ENCODE results near the gene RSBN1L. TPM values are rescaled to one million over a fixed set of nuclear protein-coding genes. Genes with fewer than 3 reads are reported as not detected.

The RSBN1L gene
- total RNA-seq, 1 experiment from 2014 or later: 18.0 TPM

GRCh38 chr7:77827999-77828398 is 131.7 kb downstream of the RSBN1L start:
- DNase-seq (ENCODE audit: low read depth, low spot score): no peak
- no peaks in the 10 kb centered on the region for H3K27me3 ChIP-seq (ENCODE audit: control insufficient read depth, insufficient read depth, low read length)
- ChIA-PET CTCF (no interaction called here), POLR2A (no interaction called here)
- intact Hi-C loops (cut with micrococcal nuclease; ENCODE audit: unreplicated experiment) (no loop called here), in situ Hi-C loops (cut with HindIII; ENCODE audit: low pct_unique_long_range_greater_than_20kb, low sequenced_read_pairs) (no loop called here)
- no peak overlapping the region for H3K4me3 ChIP-seq (ENCODE audit: low read depth in 2 of 2, low read length in 2 of 2)
- TF ChIP-seq POLR2AphosphoS5 (IDR thresholded peaks at IDR 0.05; ENCODE audit: low read depth, low read length) (no peak), REST (IDR thresholded peaks at IDR 0.05; ENCODE audit: insufficient read depth in 1 of 2, low read depth in 2 of 2, low read length in 1 of 2) (no peak), CTCF (IDR thresholded peaks at IDR 0.05) (no peak), SIN3A (IDR thresholded peaks at IDR 0.05; ENCODE audit: borderline replicate concordance, insufficient read depth, low read depth, low read length) (no peak), TCF7L2 (IDR thresholded peaks at IDR 0.05; ENCODE audit: low read depth, low read length) (no peak)
- BruUV-seq (replicated peaks): no TSS peak
- ATAC-seq: no peak
- no peaks in the 10 kb centered on the region for H3K36me3 ChIP-seq (ENCODE audit: control insufficient read depth, insufficient read depth, low read length)
- no peaks in the 10 kb centered on the region for H3K9me3 ChIP-seq (ENCODE audit: control insufficient read depth, insufficient read depth, low read depth, low read length)
- H3K27ac ChIP-seq (ENCODE audit: low read length): no peak overlapping the region
- peaks cover 9% of the 10 kb centered on the region for H3K4me1 ChIP-seq (ENCODE audit: control insufficient read depth, insufficient read depth, low read length)

- no peak for TF ChIP-seq REST (IDR thresholded peaks at IDR 0.05; ENCODE audit: insufficient read depth in 1 of 2, low read depth in 2 of 2, low read length in 1 of 2)
- no peak for TF ChIP-seq POLR2AphosphoS5 (IDR thresholded peaks at IDR 0.05; ENCODE audit: low read depth, low read length)
- no peak for TF ChIP-seq TCF7L2 (IDR thresholded peaks at IDR 0.05; ENCODE audit: low read depth, low read length)
- TF ChIP-seq SIN3A (IDR thresholded peaks at IDR 0.05; ENCODE audit: borderline replicate concordance, insufficient read depth, low read depth, low read length): no peak
- TF ChIP-seq CTCF (IDR thresholded peaks at IDR 0.05): no peak
- intact Hi-C loops (cut with micrococcal nuclease; ENCODE audit: unreplicated experiment) (no loop called here), in situ Hi-C loops (cut with HindIII; ENCODE audit: low pct_unique_long_range_greater_than_20kb, low sequenced_read_pairs) (no loop called here)
- no peak overlapping the region for H3K27ac ChIP-seq (ENCODE audit: low read length)
- no peaks in the 10 kb centered on the region for H3K9me3 ChIP-seq (ENCODE audit: control insufficient read depth, insufficient read depth, low read depth, low read length)
- CTCF ChIA-PET: no interaction called here
- DNase-seq (ENCODE audit: low read depth, low spot score) (no peak), ATAC-seq (no peak)
- H3K27me3 ChIP-seq (ENCODE audit: control insufficient read depth, insufficient read depth, low read length): no peaks in the 10 kb centered on the region
- H3K4me3 ChIP-seq (ENCODE audit: low read depth in 2 of 2, low read length in 2 of 2): no peak overlapping the region
- POLR2A ChIA-PET: interaction anchor here (0.6 kb wide), 1 partner anchor 141 kb away, joined by 3 read pairs; no protein-coding TSS in a partner anchor
- no TSS peak for BruUV-seq (replicated peaks)
- no peaks in the 10 kb centered on the region for H3K36me3 ChIP-seq (ENCODE audit: control insufficient read depth, insufficient read depth, low read length)
- H3K4me1 ChIP-seq (ENCODE audit: control insufficient read depth, insufficient read depth, low read length): peaks cover 28% of the 10 kb centered on the region
Observed at GRCh38 chr7:77830649-77831355, 134.5 kb downstream of the RSBN1L start.

All from Panc1 (cell line).